Endothelial cell of umbilical vein (primary cell): ENCODE data around the gene OR10G6. TPM values are rescaled to one million over a fixed set of nuclear protein-coding genes. Genes with fewer than 3 reads are reported as not detected.

Experiments
- BruUV-seq: library from RNA; stranded (reverse); fragments of 400-500 nt; replicated peaks from 2 replicates; lab custom pipeline; 2021; lab: Mats Ljungman, UMichigan
- CTCF ChIA-PET: fragments of 300-600, 350-600 bp; sonication (Branson Sonifier 250); formaldehyde crosslinking; loops from one replicate; lab custom pipeline; 2021; ENCODE audit warnings: antibody characterized with exemption, inconsistent platforms; lab: Charles Lee
- POLR2A ChIA-PET: fragments of 300-600, 350-600 bp; sonication (Branson Sonifier 250); formaldehyde crosslinking; loops from one replicate; lab custom pipeline; 2021; ENCODE audit warnings: antibody characterized with exemption, inconsistent platforms; lab: Charles Lee
- DNase-seq: peaks from one replicate; pipeline ENCODE4 v3.0.0-alpha.2; 2011; ENCODE audit warnings: low read depth, low spot score
- FAIRE-seq: peaks from 2 replicates; lab custom pipeline; 2011; peaks lifted over from hg19 to GRCh38; lab: Jason Lieb, UNC
- H2AFZ ChIP-seq: 2 replicates; pipeline ENCODE4 v1.6.0; 2012; ENCODE audit warnings: low read depth, low read length, control low read depth, inconsistent platforms
- H3K27ac ChIP-seq: 2 replicates; pipeline ENCODE4 v1.5.1; 2011; ENCODE audit warnings: low read depth, mild to moderate bottlenecking, control low read depth, low read length, moderate library complexity; ENCODE audit not compliant: insufficient read depth
- H3K27me3 ChIP-seq, 2 experiments: 2 replicates each; pipeline versions ENCODE4 v1.6.0 to v1.6.1; 2011; ENCODE audit warnings: low read length in 2 of 2, mixed read lengths in 1 of 2; ENCODE audit not compliant: control insufficient read depth in 2 of 2, insufficient read depth in 2 of 2
- H3K36me3 ChIP-seq, 2 experiments: 2 replicates in 1 of 2; 3 replicates in 1 of 2; pipeline ENCODE4 v1.5.1; 2011; ENCODE audit warnings: low read length in 2 of 2, mild to moderate bottlenecking in 1 of 2, moderate library complexity in 1 of 2; ENCODE audit not compliant: control insufficient read depth in 2 of 2, insufficient read depth in 2 of 2; ENCODE audit errors: extremely low read depth in 1 of 2
- H3K4me1 ChIP-seq: 3 replicates; pipeline ENCODE4 v1.5.1; 2011; ENCODE audit warnings: mild to moderate bottlenecking, low read length; ENCODE audit not compliant: control insufficient read depth, insufficient read depth; ENCODE audit errors: extremely low read depth
- H3K4me2 ChIP-seq: 2 replicates; pipeline ENCODE4 v1.6.1; 2011; ENCODE audit warnings: low read length, control low read depth, mixed read lengths; ENCODE audit not compliant: insufficient read depth
- H3K4me3 ChIP-seq, 3 experiments: fragments of 200-600 bp in 1 of 3; sonication (generic), shearing (Covaris generic) in 1 of 3; replicated peaks in 1 of 3; 2 replicates each; pipeline ENCODE4 v1.5.1; 2011 to 2016; ENCODE audit warnings: control low read depth in 3 of 3, low read length in 3 of 3, mild to moderate bottlenecking in 2 of 3, inconsistent platforms in 1 of 3, low read depth in 1 of 3, moderate library complexity in 1 of 3; ENCODE audit not compliant: insufficient read depth in 1 of 3
- H3K79me2 ChIP-seq: 2 replicates; pipeline ENCODE4 v1.6.0; 2012; ENCODE audit warnings: low read length, inconsistent platforms; ENCODE audit not compliant: control insufficient read depth, insufficient read depth
- H3K9ac ChIP-seq: replicated peaks from 2 replicates; pipeline ENCODE3; 2011; ENCODE audit warnings: low read length, control low read depth; ENCODE audit not compliant: insufficient read depth; ENCODE audit errors: extremely low read depth
- H3K9me1 ChIP-seq: replicated peaks from 3 replicates; pipeline ENCODE4 v1.6.0; 2011; ENCODE audit warnings: mild to moderate bottlenecking, low read length; ENCODE audit not compliant: control insufficient read depth, insufficient read depth; ENCODE audit errors: extremely low read depth
- H3K9me3 ChIP-seq: replicated peaks from 2 replicates; pipeline ENCODE4 v1.5.1; 2012; ENCODE audit warnings: low read length, inconsistent platforms; ENCODE audit not compliant: control insufficient read depth, insufficient read depth
- H4K20me1 ChIP-seq: replicated peaks from 2 replicates; pipeline ENCODE3; 2011; ENCODE audit warnings: mild to moderate bottlenecking, low read length; ENCODE audit not compliant: control insufficient read depth, insufficient read depth; ENCODE audit errors: extremely low read depth
- EZH2 ChIP-seq: IDR thresholded peaks from 2 replicates; pipeline ENCODE4 v1.6.1; 2012; ENCODE audit warnings: borderline replicate concordance, low read depth, mild to moderate bottlenecking, moderate library complexity, low read length, inconsistent platforms; ENCODE audit not compliant: severe bottlenecking
- FOS ChIP-seq: IDR thresholded peaks from 2 replicates; pipeline ENCODE4 v1.6.1; 2011; ENCODE audit warnings: mild to moderate bottlenecking, low read length, moderate library complexity, borderline replicate concordance; ENCODE audit not compliant: insufficient read depth
- GATA2 ChIP-seq: IDR thresholded peaks from 2 replicates; pipeline ENCODE4 v1.7.0; 2011; ENCODE audit warnings: low read depth, mild to moderate bottlenecking, moderate library complexity, mixed read lengths, low read length; ENCODE audit not compliant: insufficient read length, insufficient read depth
- JUN ChIP-seq: IDR thresholded peaks from 2 replicates; pipeline ENCODE4 v1.6.1; 2011; ENCODE audit warnings: borderline replicate concordance, low read depth; ENCODE audit not compliant: insufficient read length, insufficient read depth
- MAX ChIP-seq: IDR thresholded peaks from 2 replicates; pipeline ENCODE4 v1.6.1; 2011; ENCODE audit not compliant: insufficient read depth, insufficient read length
- MYC ChIP-seq: IDR thresholded peaks from one replicate; pipeline ENCODE4 v1.6.1; 2011; ENCODE audit warnings: mild to moderate bottlenecking, low read depth, low read length
- POLR2A ChIP-seq: IDR thresholded peaks from 2 replicates; pipeline ENCODE4 v1.6.1; 2012; ENCODE audit warnings: low read depth, mild to moderate bottlenecking, control low read depth, low read length
- POLR2AphosphoS5 ChIP-seq: IDR thresholded peaks from 2 replicates; pipeline ENCODE4 v1.6.1; 2012; ENCODE audit warnings: low read depth, mild to moderate bottlenecking, control low read depth, low read length, moderate library complexity; ENCODE audit not compliant: insufficient read depth
- dilution Hi-C: fragments of 300-500 bp; cut with MboI; formaldehyde crosslinking; loops from one replicate; pipeline ENCODE4 v1.15.0; 2019; ENCODE audit warnings: low sequenced_read_pairs; ENCODE audit not compliant: extremely low pct_ligation_motif_present
- intact Hi-C: fragments of 100-400 bp; cut with micrococcal nuclease; formaldehyde crosslinking; loops from one replicate; pipeline ENCODE4 v1.10.0; 2022
- polyA plus RNA-seq, 4 experiments: library from polyadenylated mRNA; depleted of rRNA in 3 of 4; stranded (reverse) in 3 of 4; unstranded in 1 of 4; fragments of >200 nt; gene quantifications; 2 replicates each; pipeline versions ENCODE4 v1.2.1 to v1.2.3, GENCODE V29; 2011 to 2012; ENCODE audit warnings: missing spikeins in 1 of 4
- total RNA-seq: library from RNA; stranded (reverse); gene quantifications from 2 replicates; pipeline ENCODE4 v1.2.3, GENCODE V29; 2021
- TF ChIP-seq, protein P1 (sequence below), 2 donors: IDR thresholded peaks; 1 replicate in 1 of 2; 2 replicates in 1 of 2; pipeline ENCODE4 v1.5.1; 2011; ENCODE audit warnings: low read length in 2 of 2, mild to moderate bottlenecking in 2 of 2, moderate library complexity in 2 of 2, control low read depth in 1 of 2, inconsistent platforms in 1 of 2, low read depth in 1 of 2; ENCODE audit not compliant: insufficient read depth in 1 of 2; ENCODE audit errors: extremely low read depth in 1 of 2

The OR10G6 gene
- total and polyA plus RNA-seq, 2 donors (not counting 3 experiments of a cell fraction or from before 2014, with no cell fraction given) = not detected

DNA sequence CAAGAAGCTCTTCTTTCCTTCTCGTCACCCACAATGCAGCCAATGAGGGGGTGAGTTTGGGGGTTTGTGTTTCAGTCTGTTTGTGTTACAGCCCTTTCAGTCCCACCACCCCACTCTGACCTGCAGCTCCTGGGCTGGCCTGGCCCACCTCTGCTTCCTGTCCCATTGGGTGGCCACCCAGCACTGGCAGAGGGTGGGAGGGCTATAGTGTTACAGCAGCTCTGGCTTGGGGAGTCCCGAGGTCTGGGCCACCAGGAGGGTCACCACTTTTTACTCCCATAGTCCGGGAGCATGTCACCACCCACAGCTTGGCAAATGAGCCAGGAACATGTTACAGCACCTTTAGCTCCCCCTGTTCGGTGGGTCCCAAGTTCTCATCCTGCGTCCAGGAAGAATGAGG, 15.7 kb downstream of the OR10G6 start:
- dilution Hi-C loops = no loop called here

More for the DNA sequence above, 15.7 kb downstream of the OR10G6 start:
- no peak overlapping the region for H3K4me3 ChIP-seq
- peaks cover 10% of the 10 kb centered on the region for H3K4me1 ChIP-seq
- H3K79me2 ChIP-seq = no peaks in the 10 kb centered on the region
- no peak overlapping the region for H3K27ac ChIP-seq
- TF ChIP-seq MAX (no peak), POLR2A (no peak), POLR2AphosphoS5 (no peak), EZH2 (no peak), FOS (no peak), MYC (no peak), JUN (no peak), GATA2 (no peak)
- TF ChIP-seq, protein P1, sequence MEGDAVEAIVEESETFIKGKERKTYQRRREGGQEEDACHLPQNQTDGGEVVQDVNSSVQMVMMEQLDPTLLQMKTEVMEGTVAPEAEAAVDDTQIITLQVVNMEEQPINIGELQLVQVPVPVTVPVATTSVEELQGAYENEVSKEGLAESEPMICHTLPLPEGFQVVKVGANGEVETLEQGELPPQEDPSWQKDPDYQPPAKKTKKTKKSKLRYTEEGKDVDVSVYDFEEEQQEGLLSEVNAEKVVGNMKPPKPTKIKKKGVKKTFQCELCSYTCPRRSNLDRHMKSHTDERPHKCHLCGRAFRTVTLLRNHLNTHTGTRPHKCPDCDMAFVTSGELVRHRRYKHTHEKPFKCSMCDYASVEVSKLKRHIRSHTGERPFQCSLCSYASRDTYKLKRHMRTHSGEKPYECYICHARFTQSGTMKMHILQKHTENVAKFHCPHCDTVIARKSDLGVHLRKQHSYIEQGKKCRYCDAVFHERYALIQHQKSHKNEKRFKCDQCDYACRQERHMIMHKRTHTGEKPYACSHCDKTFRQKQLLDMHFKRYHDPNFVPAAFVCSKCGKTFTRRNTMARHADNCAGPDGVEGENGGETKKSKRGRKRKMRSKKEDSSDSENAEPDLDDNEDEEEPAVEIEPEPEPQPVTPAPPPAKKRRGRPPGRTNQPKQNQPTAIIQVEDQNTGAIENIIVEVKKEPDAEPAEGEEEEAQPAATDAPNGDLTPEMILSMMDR (IDR thresholded peaks at IDR 0.05; ENCODE audit: extremely low read depth in 1 of 2, insufficient read depth in 1 of 2, low read depth in 1 of 2, low read length in 2 of 2) = no peak
- H3K9me1 ChIP-seq = no peaks in the 10 kb centered on the region
- H3K4me2 ChIP-seq = no peak overlapping the region
- no peaks in the 10 kb centered on the region for H3K36me3 ChIP-seq
- H4K20me1 ChIP-seq = no peaks in the 10 kb centered on the region
- POLR2A ChIA-PET = no interaction called here
- FAIRE-seq (no peak), DNase-seq (no peak)
- no peak overlapping the region for H3K9ac ChIP-seq
- intact Hi-C loops = no loop called here
- no peak overlapping the region for H2AFZ ChIP-seq
- CTCF ChIA-PET = no interaction called here
- no peaks in the 10 kb centered on the region for H3K27me3 ChIP-seq
- H3K9me3 ChIP-seq = no peaks in the 10 kb centered on the region
- no TSS peak for BruUV-seq
